SW480 (cell line): ENCODE results near the gene SIRPA.
"Not testable (repeated sequence)": the region's sequence is repeated elsewhere in the genome, so short reads cannot be mapped to it uniquely, and the experiment has no call there.

Source experiments
- DNase-seq: peaks from one replicate; pipeline ENCODE4 v3.0.0-alpha.2; 2016; ENCODE audit warnings: low spot score

SIRPA gene

DNA sequence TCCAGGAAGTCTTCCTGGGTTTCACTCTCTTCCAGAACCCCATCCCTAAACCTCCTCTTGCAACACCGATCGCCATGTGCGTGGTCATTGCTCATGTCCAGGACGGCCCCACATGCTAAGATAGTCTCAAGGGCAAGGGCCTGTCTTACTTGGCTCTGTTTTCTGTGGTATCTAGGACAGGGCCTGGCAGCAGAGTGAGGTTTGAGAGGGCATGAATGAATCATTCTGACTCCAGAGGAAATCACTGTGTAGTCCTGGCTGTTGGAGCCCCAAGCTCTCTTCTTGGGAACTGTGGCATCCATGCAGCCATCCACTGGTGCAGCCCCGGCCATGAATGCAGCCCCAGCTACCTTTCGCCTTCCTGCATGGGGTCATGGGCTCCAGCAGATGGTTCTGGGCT is 12.4 kb downstream of the SIRPA start:
- no peak for DNase-seq

- DNase-seq: no peak
Observed at GRCh38 chr20:1908191-1908590, 13.0 kb downstream of the SIRPA start.

GRCh38 chr20:1909097-1909496 is 13.9 kb downstream of the SIRPA start:
- no peak for DNase-seq

DNA sequence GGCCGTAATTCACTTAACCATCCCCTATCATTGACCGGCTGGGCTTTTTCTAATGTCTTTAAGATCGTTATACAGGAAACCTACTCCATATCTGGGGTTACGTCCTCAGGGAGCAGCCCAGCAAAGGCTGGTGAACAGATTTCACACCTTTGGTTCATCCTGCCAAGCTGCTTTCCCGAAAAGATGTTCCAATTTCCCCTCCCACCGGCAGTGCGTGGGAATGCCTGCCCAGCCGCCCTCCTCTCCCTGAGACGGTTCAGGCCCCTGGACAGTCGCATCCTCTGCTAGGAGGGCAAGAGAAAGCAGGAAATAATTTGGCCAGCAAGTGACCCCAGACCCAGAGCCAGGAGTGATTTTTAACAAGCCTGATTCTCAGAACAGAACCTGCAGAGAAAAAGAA is 16.3 kb downstream of the SIRPA start:
- DNase-seq: no peak

- DNase-seq: no peak
Observed at GRCh38 chr20:1912053-1912452, 16.8 kb downstream of the SIRPA start.

DNA sequence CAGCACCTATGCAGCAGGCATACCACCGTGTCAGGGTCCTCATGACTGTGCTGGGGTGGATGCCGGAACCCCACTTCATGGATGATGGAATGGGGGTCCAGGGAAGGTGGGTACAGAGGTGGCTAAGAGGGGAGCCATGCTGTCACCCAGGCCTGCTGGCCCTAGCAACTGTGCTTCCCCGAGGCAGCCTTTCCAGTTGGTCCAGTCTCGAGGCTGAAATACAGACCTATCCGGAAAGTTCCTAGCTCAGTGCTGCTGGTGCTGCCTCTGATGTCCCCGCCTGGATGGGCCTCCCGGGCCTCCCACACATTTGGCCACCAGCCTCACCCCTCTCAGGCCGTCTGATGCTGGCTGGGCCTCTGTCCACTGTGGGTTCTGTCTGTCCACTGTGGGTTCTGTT is 17.4 kb downstream of the SIRPA start:
- DNase-seq: no peak

GRCh38 chr20:1915233-1915632 is 20.0 kb downstream of the SIRPA start:
- DNase-seq: not testable (repeated sequence)

GRCh38 chr20:1915725-1916124 is 20.5 kb downstream of the SIRPA start:
- DNase-seq: no peak

- no peak for DNase-seq
Observed at GRCh38 chr20:1917786-1918185, 22.6 kb downstream of the SIRPA start.

- no peak for DNase-seq
Observed at GRCh38 chr20:1918491-1919165, 23.4 kb downstream of the SIRPA start.

DNA sequence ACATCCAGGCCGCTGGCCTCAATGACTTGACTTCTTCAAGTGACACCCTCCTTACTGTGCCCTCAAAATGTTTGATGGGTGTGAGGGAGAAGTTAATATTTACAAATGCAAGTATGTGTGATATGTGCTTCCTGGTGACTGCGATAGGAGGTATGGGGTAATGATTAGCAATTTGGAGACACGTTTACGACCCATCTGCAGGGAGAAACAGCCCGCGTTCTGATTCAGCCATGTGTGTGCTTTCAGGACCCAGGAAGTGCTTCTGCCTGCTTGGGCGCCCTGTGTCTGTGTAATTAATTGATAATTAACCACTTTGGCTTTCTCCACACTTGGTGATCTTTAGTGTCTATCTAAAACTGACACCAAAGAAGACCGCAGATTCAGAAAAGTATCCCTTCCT is 25.0 kb downstream of the SIRPA start:
- no peak for DNase-seq

GRCh38 chr20:1920826-1921225 is 25.6 kb downstream of the SIRPA start:
- DNase-seq: no peak

- DNase-seq: not testable (repeated sequence)
Observed at GRCh38 chr20:1921985-1922384, 26.8 kb downstream of the SIRPA start.

DNA sequence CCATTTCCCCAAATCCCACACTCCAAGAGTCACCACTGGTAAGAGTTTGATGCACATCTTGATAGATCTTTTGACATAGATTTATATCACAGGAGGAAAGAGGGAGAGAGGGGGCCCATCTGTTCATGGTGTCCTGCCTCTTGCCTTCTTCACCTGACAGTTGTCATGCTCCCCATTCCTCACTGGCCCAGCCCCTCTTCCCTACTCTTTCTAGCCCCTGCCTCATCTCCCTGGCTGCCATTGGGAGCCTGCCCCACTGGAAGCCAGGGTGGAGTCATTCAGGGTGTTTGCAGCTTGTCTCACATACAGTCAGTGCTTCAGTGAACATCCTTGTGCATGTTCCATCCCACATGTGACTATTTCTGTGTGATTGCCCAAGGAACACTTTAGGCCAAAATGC is 27.6 kb downstream of the SIRPA start:
- DNase-seq: no peak

DNA sequence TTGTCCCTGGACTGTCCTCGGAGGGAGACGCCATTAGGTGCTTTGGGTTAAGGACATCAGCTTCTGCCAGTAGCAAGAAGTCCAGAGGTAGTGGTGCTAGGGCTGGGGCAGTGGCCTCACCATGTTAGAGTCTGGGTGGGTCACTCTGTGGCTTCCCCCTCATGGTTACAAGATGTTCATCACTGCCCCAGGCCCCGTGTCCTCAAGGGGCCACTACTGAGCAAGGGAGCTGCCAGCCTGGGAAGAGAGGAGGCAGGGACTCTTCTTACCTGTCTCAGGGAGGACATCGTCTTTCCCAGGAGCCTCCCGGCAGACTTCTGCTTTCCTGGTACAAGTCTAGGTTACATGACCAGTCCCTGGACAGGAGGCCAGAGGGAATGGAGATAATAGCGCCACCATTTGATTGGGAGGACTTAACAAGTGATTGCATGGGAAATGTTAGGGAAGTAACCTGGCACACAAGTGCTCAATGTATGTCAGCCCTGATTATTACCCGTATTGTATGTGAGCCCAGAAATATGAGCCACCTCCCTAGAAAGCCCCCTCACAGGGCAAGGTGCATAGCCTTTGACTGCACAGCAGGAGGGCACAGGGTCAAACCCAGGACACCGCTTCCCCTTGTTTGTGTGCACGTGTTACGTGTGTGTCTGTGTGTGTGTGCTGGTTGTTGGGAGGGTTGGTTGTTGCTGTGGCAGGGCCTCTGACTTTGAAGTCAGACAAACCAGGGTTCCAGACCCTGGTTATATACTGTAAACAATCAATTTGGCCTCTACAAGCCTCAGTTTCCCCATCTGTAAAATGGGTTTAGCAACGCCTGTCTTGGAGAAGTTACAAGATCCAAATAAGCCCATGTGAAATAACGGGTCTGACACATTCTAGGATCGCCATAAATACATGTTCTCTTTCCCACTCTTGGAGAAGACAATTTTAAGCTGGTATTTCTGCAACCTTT is 30.0 kb downstream of the SIRPA start:
- DNase-seq: no peak

DNA sequence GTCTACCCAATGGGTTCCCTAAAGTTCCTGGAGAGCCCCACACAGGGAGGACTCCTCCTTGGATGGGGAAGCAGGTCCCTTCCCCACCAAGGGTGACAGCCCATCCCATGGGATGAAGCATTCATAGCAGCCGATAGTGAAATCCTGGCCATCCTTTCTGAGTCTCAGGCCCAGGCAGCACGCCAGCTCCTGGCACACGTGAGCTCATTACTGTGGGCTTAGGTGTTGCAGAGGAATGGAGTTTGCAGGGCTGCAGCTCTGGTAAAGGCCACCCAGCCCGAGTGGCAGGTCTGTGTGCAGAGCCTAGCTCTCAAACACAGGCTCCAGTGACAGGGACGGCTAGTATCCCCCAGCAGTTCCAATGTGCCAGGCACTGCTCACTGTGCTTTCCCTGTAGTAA is 31.0 kb downstream of the SIRPA start:
- no peak for DNase-seq

DNA sequence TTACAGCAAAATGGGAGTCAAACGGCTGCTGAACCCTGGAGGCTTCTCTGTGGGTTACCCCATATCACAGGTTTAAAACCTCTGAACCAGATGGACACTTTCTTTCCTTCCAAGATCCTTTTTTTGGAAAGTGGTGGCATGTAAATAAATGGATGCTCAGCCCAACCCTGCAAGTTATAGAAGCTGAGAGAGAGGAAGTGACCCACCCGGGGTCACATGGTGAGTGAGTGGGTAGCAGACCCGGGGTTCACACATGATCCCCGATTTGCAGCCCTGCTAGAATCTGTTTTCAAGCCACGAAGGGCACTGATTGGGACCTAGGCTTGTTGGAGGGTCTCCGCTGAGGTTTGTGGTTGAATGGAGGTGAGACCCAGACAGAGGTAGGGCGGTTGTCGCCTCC is 32.0 kb downstream of the SIRPA start:
- no peak for DNase-seq

DNA sequence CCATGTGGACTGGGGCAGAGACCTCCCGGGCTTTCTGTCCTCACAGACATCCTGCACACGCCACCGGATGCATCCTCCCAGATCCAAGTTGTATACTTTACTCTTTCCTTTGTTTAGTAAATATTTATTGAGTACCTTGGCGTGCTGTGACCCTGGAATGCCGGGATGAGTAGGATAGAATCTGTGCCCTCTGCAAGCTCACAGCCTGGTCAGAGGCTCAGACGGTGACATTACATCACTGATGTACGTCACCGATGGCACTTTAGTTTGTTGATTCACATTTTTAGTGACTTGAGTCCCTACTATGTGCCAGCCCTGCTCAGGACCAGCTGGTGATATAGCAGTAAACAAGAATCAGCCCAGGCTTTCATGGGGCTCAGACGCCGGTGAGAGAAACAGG is 32.9 kb downstream of the SIRPA start:
- no peak for DNase-seq

DNA sequence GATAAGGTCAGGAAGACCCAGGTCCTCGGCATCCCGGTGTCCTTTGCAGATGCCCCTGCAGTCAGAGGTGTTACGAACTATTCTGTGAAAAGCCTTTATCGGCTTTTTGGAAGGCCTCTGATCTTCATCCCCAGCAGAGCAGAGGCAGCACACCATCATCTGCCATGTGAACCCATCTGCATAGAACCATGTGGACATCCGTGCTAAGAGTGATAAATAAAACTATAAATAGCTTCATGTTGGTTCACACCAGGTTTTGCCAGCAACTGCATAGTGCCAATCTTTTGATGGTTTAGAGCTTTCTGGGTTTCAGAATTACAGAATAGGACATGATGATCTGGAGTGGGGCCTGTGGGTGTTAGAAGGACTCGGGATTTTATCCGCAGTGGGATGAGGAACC is 33.6 kb downstream of the SIRPA start:
- DNase-seq: no peak

- no peak for DNase-seq
Observed at GRCh38 chr20:1929460-1929859, 34.3 kb downstream of the SIRPA start.

GRCh38 chr20:1930165-1930564 is 35.0 kb downstream of the SIRPA start:
- DNase-seq: no peak

GRCh38 chr20:1931830-1932229 is 36.6 kb downstream of the SIRPA start:
- no peak for DNase-seq

GRCh38 chr20:1932971-1933370 is 37.8 kb downstream of the SIRPA start:
- DNase-seq: no peak
